Measurements from ENCODE around the gene ZBTB24.

Gene ZBTB24

DNA sequence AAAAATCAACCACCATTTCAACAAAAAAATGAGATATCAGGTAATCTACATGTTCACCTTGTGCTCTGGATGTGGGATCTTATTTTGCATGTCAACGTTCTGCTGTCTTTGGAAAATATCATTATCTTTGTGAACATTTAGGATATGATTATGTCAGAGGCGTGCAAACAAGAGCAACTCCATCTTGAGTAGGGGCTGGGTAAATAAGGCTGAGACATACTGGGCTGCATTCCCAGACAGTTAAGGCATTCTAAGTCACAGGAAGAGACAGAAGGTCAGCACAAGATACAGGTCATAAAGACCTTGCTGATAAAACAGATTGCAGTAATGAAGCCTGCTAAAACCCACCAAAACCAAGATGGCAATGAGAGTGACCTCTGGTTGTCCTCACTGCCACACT is 28.8 kb upstream of the ZBTB24 start:
- TF ChIP-seq, protein P1, sequence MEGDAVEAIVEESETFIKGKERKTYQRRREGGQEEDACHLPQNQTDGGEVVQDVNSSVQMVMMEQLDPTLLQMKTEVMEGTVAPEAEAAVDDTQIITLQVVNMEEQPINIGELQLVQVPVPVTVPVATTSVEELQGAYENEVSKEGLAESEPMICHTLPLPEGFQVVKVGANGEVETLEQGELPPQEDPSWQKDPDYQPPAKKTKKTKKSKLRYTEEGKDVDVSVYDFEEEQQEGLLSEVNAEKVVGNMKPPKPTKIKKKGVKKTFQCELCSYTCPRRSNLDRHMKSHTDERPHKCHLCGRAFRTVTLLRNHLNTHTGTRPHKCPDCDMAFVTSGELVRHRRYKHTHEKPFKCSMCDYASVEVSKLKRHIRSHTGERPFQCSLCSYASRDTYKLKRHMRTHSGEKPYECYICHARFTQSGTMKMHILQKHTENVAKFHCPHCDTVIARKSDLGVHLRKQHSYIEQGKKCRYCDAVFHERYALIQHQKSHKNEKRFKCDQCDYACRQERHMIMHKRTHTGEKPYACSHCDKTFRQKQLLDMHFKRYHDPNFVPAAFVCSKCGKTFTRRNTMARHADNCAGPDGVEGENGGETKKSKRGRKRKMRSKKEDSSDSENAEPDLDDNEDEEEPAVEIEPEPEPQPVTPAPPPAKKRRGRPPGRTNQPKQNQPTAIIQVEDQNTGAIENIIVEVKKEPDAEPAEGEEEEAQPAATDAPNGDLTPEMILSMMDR (IDR thresholded peaks at IDR 0.05; ENCODE audit: extremely low read depth, insufficient read depth, missing control alignments): no peak
- in situ Hi-C loops (cut with MboI; ENCODE audit: low pct_unique_long_range_greater_than_20kb, low sequenced_read_pairs, unreplicated experiment): loop anchor here (25.0 kb wide), 1 partner anchor 175 kb away; the partner anchor contains the start of genes AK9 and FIG4
- DNase-seq (ENCODE audit: low spot score): no peak

DNA sequence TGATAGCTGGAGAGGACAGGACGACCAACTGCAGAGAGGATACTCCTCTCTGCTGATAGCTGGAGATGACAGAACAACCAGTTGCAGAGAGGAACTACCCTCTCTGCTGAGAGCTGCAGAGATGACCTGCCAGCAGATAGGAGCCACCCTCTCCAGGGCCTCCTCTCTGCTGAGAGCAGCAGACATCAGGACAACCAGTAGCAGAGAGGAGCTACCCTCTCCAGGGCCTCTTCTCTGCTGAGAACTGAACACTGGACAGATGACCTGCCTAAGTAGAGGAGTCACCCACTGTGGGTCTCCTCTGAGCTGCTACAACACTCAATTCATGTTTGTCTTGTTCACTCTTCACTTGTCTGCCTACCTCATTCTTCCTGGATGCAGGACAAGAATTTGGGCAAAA is 27.3 kb upstream of the ZBTB24 start:
- no peak for DNase-seq (ENCODE audit: low spot score)
- TF ChIP-seq, protein P1 (IDR thresholded peaks at IDR 0.05; ENCODE audit: extremely low read depth, insufficient read depth, missing control alignments): no peak

DNA sequence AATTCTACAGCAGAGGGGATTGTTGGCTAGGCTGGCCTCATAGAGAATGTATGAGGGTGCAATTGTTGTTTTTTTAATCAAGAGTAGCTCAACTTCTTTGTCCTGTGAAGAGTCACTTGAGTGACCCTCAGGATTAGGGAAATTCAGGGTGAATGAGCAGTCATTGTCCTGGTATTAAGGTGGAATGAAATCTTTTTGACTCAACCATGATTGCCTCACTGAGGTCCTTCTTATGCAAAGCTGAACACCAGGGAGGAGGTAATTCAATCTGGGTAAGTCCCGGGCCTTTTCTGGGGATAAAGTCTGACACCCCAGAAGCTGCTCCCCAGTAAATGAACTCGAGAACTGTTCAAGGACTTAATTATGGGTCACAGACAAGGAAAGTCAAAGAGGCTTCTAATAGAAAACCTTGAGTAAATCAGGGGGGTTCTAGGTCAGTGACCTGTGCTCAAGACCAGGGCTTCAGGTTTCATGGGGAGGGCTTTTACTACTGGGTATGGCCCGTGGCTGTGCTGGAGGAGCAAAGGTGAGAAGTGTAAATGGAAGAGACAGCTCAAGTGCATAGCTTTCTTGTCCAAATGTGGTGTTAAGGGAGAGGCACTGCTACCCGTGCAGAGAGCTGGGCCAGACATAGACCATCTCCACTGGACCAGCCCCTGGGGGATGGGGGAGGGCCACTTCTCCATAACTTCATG is 25.3 kb upstream of the ZBTB24 start:
- TF ChIP-seq, protein P1 (IDR thresholded peaks at IDR 0.05; ENCODE audit: extremely low read depth, insufficient read depth, missing control alignments): no peak
- in situ Hi-C loops (cut with MboI; ENCODE audit: low pct_unique_long_range_greater_than_20kb, low sequenced_read_pairs, unreplicated experiment): loop anchor here (25.0 kb wide), 1 partner anchor 179 kb away; the partner anchor contains the start of genes AK9 and FIG4
- DNase-seq (ENCODE audit: low spot score): no peak

More for the DNA sequence above, 27.3 kb upstream of the ZBTB24 start:
- in situ Hi-C loops (cut with MboI; ENCODE audit: low pct_unique_long_range_greater_than_20kb, low sequenced_read_pairs, unreplicated experiment): loop anchor here (25.0 kb wide), 1 partner anchor 177 kb away; the partner anchor contains the start of genes AK9 and FIG4

DNA sequence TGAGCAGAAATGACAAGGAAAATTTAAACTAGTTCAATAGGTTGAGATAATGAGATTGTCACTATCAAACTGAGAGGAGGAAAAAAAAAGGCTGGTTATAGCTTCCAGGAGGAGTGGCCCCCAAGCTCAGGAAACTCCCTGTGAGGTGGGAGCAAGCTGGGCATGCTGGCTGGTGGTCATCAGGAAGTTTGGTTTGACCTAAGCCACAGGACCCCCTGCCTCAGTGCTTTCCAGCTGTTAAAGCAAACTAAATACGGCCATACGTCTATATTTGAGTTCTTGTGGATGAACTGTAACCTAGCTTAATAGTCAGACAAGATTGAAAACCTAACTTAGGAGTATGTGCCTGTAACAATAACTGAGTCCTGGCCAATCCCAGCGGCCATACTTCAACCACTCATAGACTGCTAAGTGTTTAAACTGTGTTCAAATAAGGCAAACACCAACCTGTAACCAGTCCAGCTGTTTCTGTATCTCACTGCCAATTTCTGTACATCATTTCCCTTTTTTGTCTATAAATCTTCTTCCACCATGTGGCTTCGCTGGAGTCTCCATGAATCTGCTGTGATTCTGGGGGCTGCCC is 24.6 kb upstream of the ZBTB24 start:
- DNase-seq (ENCODE audit: low spot score): no peak
- in situ Hi-C loops (cut with MboI; ENCODE audit: low pct_unique_long_range_greater_than_20kb, low sequenced_read_pairs, unreplicated experiment): loop anchor here (25.0 kb wide), 1 partner anchor 180 kb away; the partner anchor contains the start of genes AK9 and FIG4
- TF ChIP-seq, protein P1 (IDR thresholded peaks at IDR 0.05; ENCODE audit: extremely low read depth, insufficient read depth, missing control alignments): no peak

DNA sequence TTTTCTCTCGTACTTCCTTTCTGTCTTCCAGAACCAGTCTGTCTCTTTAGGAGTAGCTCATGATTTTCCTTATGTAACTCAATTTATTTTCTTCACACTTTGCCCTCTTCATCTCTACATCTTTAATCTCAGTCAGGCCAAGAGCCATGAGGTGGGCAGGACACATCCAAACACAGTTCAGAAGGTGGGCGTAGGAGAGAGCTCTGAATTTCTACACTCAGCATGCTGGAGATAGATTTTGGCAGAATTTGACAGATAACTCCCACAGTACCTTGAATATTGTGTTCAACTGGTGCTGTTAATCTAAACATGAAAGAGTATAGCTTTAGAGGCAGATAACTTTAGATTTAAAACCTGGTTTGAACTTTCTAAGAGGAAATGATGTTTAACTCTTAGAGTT is 23.8 kb upstream of the ZBTB24 start:
- no peak for DNase-seq (ENCODE audit: low spot score)
- TF ChIP-seq, protein P1 (IDR thresholded peaks at IDR 0.05; ENCODE audit: extremely low read depth, insufficient read depth, missing control alignments): no peak
- in situ Hi-C loops (cut with MboI; ENCODE audit: low pct_unique_long_range_greater_than_20kb, low sequenced_read_pairs, unreplicated experiment): loop anchor here (25.0 kb wide), 1 partner anchor 180 kb away; the partner anchor contains the start of genes AK9 and FIG4

DNA sequence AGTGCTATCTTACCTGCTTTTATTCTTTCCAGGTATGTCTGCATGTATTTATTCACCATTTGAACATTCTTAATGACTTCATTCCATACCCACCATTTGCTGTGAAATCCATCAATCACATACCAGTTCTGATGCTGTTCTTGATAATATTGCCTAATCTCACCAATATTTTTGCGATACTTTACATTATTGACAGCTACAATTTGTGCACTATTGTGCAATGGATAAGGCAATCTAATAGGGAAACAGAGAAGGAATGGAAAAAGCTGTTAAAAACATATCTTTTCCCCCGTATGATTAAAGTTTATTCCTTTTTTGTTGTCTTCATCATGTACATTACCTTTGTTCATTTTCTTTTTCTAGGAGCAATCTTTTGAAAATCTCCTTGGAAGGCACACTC is 23.3 kb upstream of the ZBTB24 start:
- TF ChIP-seq, protein P1 (IDR thresholded peaks at IDR 0.05; ENCODE audit: extremely low read depth, insufficient read depth, missing control alignments): no peak
- in situ Hi-C loops (cut with MboI; ENCODE audit: low pct_unique_long_range_greater_than_20kb, low sequenced_read_pairs, unreplicated experiment): loop anchor here (25.0 kb wide), 1 partner anchor 181 kb away; the partner anchor contains the start of genes AK9 and FIG4
- DNase-seq (ENCODE audit: low spot score): no peak

All from GM13977 (cell line).